Endothelial cell of umbilical vein (primary cell): ENCODE measurements around the gene RETSAT. TPM values are rescaled to one million over a fixed set of nuclear protein-coding genes. Genes with fewer than 3 reads are reported as not detected.

ENCODE experiments used
- BruUV-seq: library from RNA; stranded (reverse); fragments of 400-500 nt; replicated peaks from 2 replicates; lab custom pipeline; 2021; lab: Mats Ljungman, UMichigan
- CTCF ChIA-PET: fragments of 300-600, 350-600 bp; sonication (Branson Sonifier 250); formaldehyde crosslinking; loops from one replicate; lab custom pipeline; 2021; ENCODE audit warnings: antibody characterized with exemption, inconsistent platforms; lab: Charles Lee
- POLR2A ChIA-PET: fragments of 300-600, 350-600 bp; sonication (Branson Sonifier 250); formaldehyde crosslinking; loops from one replicate; lab custom pipeline; 2021; ENCODE audit warnings: antibody characterized with exemption, inconsistent platforms; lab: Charles Lee
- DNase-seq: peaks from one replicate; pipeline ENCODE4 v3.0.0-alpha.2; 2011; ENCODE audit warnings: low read depth, low spot score
- FAIRE-seq: peaks from 2 replicates; lab custom pipeline; 2011; peaks lifted over from hg19 to GRCh38; lab: Jason Lieb, UNC
- H2AFZ ChIP-seq: 2 replicates; pipeline ENCODE4 v1.6.0; 2012; ENCODE audit warnings: low read depth, low read length, control low read depth, inconsistent platforms
- H3K27ac ChIP-seq: 2 replicates; pipeline ENCODE4 v1.5.1; 2011; ENCODE audit warnings: low read depth, mild to moderate bottlenecking, control low read depth, low read length, moderate library complexity; ENCODE audit not compliant: insufficient read depth
- H3K27me3 ChIP-seq, 2 experiments: 2 replicates each; pipeline versions ENCODE4 v1.6.0 to v1.6.1; 2011; ENCODE audit warnings: low read length in 2 of 2, mixed read lengths in 1 of 2; ENCODE audit not compliant: control insufficient read depth in 2 of 2, insufficient read depth in 2 of 2
- H3K36me3 ChIP-seq, 2 experiments: 2 replicates in 1 of 2; 3 replicates in 1 of 2; pipeline ENCODE4 v1.5.1; 2011; ENCODE audit warnings: low read length in 2 of 2, mild to moderate bottlenecking in 1 of 2, moderate library complexity in 1 of 2; ENCODE audit not compliant: control insufficient read depth in 2 of 2, insufficient read depth in 2 of 2; ENCODE audit errors: extremely low read depth in 1 of 2
- H3K4me1 ChIP-seq: 3 replicates; pipeline ENCODE4 v1.5.1; 2011; ENCODE audit warnings: mild to moderate bottlenecking, low read length; ENCODE audit not compliant: control insufficient read depth, insufficient read depth; ENCODE audit errors: extremely low read depth
- H3K4me2 ChIP-seq: 2 replicates; pipeline ENCODE4 v1.6.1; 2011; ENCODE audit warnings: low read length, control low read depth, mixed read lengths; ENCODE audit not compliant: insufficient read depth
- H3K4me3 ChIP-seq, 3 experiments: fragments of 200-600 bp in 1 of 3; sonication (generic), shearing (Covaris generic) in 1 of 3; replicated peaks in 1 of 3; 2 replicates each; pipeline ENCODE4 v1.5.1; 2011 to 2016; ENCODE audit warnings: control low read depth in 3 of 3, low read length in 3 of 3, mild to moderate bottlenecking in 2 of 3, inconsistent platforms in 1 of 3, low read depth in 1 of 3, moderate library complexity in 1 of 3; ENCODE audit not compliant: insufficient read depth in 1 of 3
- H3K79me2 ChIP-seq: 2 replicates; pipeline ENCODE4 v1.6.0; 2012; ENCODE audit warnings: low read length, inconsistent platforms; ENCODE audit not compliant: control insufficient read depth, insufficient read depth
- H3K9ac ChIP-seq: replicated peaks from 2 replicates; pipeline ENCODE3; 2011; ENCODE audit warnings: low read length, control low read depth; ENCODE audit not compliant: insufficient read depth; ENCODE audit errors: extremely low read depth
- H3K9me1 ChIP-seq: replicated peaks from 3 replicates; pipeline ENCODE4 v1.6.0; 2011; ENCODE audit warnings: mild to moderate bottlenecking, low read length; ENCODE audit not compliant: control insufficient read depth, insufficient read depth; ENCODE audit errors: extremely low read depth
- H3K9me3 ChIP-seq: replicated peaks from 2 replicates; pipeline ENCODE4 v1.5.1; 2012; ENCODE audit warnings: low read length, inconsistent platforms; ENCODE audit not compliant: control insufficient read depth, insufficient read depth
- H4K20me1 ChIP-seq: replicated peaks from 2 replicates; pipeline ENCODE3; 2011; ENCODE audit warnings: mild to moderate bottlenecking, low read length; ENCODE audit not compliant: control insufficient read depth, insufficient read depth; ENCODE audit errors: extremely low read depth
- EZH2 ChIP-seq: IDR thresholded peaks from 2 replicates; pipeline ENCODE4 v1.6.1; 2012; ENCODE audit warnings: borderline replicate concordance, low read depth, mild to moderate bottlenecking, moderate library complexity, low read length, inconsistent platforms; ENCODE audit not compliant: severe bottlenecking
- FOS ChIP-seq: IDR thresholded peaks from 2 replicates; pipeline ENCODE4 v1.6.1; 2011; ENCODE audit warnings: mild to moderate bottlenecking, low read length, moderate library complexity, borderline replicate concordance; ENCODE audit not compliant: insufficient read depth
- GATA2 ChIP-seq: IDR thresholded peaks from 2 replicates; pipeline ENCODE4 v1.7.0; 2011; ENCODE audit warnings: low read depth, mild to moderate bottlenecking, moderate library complexity, mixed read lengths, low read length; ENCODE audit not compliant: insufficient read length, insufficient read depth
- JUN ChIP-seq: IDR thresholded peaks from 2 replicates; pipeline ENCODE4 v1.6.1; 2011; ENCODE audit warnings: borderline replicate concordance, low read depth; ENCODE audit not compliant: insufficient read length, insufficient read depth
- MYC ChIP-seq: IDR thresholded peaks from one replicate; pipeline ENCODE4 v1.6.1; 2011; ENCODE audit warnings: mild to moderate bottlenecking, low read depth, low read length
- POLR2A ChIP-seq: IDR thresholded peaks from 2 replicates; pipeline ENCODE4 v1.6.1; 2012; ENCODE audit warnings: low read depth, mild to moderate bottlenecking, control low read depth, low read length
- POLR2AphosphoS5 ChIP-seq: IDR thresholded peaks from 2 replicates; pipeline ENCODE4 v1.6.1; 2012; ENCODE audit warnings: low read depth, mild to moderate bottlenecking, control low read depth, low read length, moderate library complexity; ENCODE audit not compliant: insufficient read depth
- dilution Hi-C: fragments of 300-500 bp; cut with MboI; formaldehyde crosslinking; loops from one replicate; pipeline ENCODE4 v1.15.0; 2019; ENCODE audit warnings: low sequenced_read_pairs; ENCODE audit not compliant: extremely low pct_ligation_motif_present
- intact Hi-C: fragments of 100-400 bp; cut with micrococcal nuclease; formaldehyde crosslinking; loops from one replicate; pipeline ENCODE4 v1.10.0; 2022
- polyA plus RNA-seq, 4 experiments: library from polyadenylated mRNA; depleted of rRNA in 3 of 4; stranded (reverse) in 3 of 4; unstranded in 1 of 4; fragments of >200 nt; gene quantifications; 2 replicates each; pipeline versions ENCODE4 v1.2.1 to v1.2.3, GENCODE V29; 2011 to 2012; ENCODE audit warnings: missing spikeins in 1 of 4
- total RNA-seq: library from RNA; stranded (reverse); gene quantifications from 2 replicates; pipeline ENCODE4 v1.2.3, GENCODE V29; 2021
- TF ChIP-seq, protein P1 (sequence below), 2 donors: IDR thresholded peaks; 1 replicate in 1 of 2; 2 replicates in 1 of 2; pipeline ENCODE4 v1.5.1; 2011; ENCODE audit warnings: low read length in 2 of 2, mild to moderate bottlenecking in 2 of 2, moderate library complexity in 2 of 2, control low read depth in 1 of 2, inconsistent platforms in 1 of 2, low read depth in 1 of 2; ENCODE audit not compliant: insufficient read depth in 1 of 2; ENCODE audit errors: extremely low read depth in 1 of 2
- TF ChIP-seq, protein P2 (sequence below): IDR thresholded peaks from 2 replicates; pipeline ENCODE4 v1.6.1; 2011; ENCODE audit not compliant: insufficient read depth, insufficient read length

The RETSAT gene
- total and polyA plus RNA-seq, 2 donors (not counting 3 experiments of a cell fraction or from before 2014, with no cell fraction given): 43.8 to 59.1 TPM

DNA sequence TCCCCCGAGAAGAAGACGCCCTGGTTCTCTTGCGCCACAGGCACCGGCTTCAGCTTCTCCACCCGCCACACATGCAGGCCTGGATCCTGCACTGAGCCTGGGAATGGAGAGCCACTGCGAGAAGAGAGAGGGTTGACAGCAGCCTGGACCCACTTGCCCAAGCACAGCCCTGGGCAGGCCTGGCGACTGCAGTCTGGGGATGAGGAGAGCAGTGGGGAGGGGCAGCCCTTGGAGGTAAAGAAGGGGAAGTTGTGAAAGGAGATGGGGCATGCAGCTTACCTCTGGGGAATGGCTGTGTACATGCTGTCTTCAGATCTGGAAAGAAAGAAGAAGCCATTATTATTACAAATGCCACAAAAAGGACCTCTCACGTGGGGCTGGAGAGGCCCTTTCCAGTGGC lies 47.5 kb upstream of the RETSAT start:
- dilution Hi-C loops: no loop called here
- intact Hi-C loops: no loop called here
- no peaks in the 10 kb centered on the region for H3K27me3 ChIP-seq
- H3K79me2 ChIP-seq: no peaks in the 10 kb centered on the region
- no peak overlapping the region for H2AFZ ChIP-seq
- no TSS peak for BruUV-seq
- no peak overlapping the region for H3K4me3 ChIP-seq
- H3K4me1 ChIP-seq: peaks cover 5% of the 10 kb centered on the region
- TF ChIP-seq FOS (no peak), POLR2AphosphoS5 (no peak), GATA2 (no peak), POLR2A (no peak)
- TF ChIP-seq, protein P1, sequence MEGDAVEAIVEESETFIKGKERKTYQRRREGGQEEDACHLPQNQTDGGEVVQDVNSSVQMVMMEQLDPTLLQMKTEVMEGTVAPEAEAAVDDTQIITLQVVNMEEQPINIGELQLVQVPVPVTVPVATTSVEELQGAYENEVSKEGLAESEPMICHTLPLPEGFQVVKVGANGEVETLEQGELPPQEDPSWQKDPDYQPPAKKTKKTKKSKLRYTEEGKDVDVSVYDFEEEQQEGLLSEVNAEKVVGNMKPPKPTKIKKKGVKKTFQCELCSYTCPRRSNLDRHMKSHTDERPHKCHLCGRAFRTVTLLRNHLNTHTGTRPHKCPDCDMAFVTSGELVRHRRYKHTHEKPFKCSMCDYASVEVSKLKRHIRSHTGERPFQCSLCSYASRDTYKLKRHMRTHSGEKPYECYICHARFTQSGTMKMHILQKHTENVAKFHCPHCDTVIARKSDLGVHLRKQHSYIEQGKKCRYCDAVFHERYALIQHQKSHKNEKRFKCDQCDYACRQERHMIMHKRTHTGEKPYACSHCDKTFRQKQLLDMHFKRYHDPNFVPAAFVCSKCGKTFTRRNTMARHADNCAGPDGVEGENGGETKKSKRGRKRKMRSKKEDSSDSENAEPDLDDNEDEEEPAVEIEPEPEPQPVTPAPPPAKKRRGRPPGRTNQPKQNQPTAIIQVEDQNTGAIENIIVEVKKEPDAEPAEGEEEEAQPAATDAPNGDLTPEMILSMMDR (IDR thresholded peaks at IDR 0.05; ENCODE audit: extremely low read depth in 1 of 2, insufficient read depth in 1 of 2, low read depth in 1 of 2, low read length in 2 of 2): no peak
- no peak overlapping the region for H3K9ac ChIP-seq
- H4K20me1 ChIP-seq: no peaks in the 10 kb centered on the region
- no peaks in the 10 kb centered on the region for H3K9me1 ChIP-seq
- no peak for DNase-seq
- H3K36me3 ChIP-seq: peaks cover 2% of the 10 kb centered on the region in 2 experiments
- FAIRE-seq: no peak
- no peak overlapping the region for H3K27ac ChIP-seq
- H3K4me2 ChIP-seq: no peak overlapping the region
- CTCF ChIA-PET: no interaction called here
- POLR2A ChIA-PET: no interaction called here
- H3K9me3 ChIP-seq: no peaks in the 10 kb centered on the region

DNA sequence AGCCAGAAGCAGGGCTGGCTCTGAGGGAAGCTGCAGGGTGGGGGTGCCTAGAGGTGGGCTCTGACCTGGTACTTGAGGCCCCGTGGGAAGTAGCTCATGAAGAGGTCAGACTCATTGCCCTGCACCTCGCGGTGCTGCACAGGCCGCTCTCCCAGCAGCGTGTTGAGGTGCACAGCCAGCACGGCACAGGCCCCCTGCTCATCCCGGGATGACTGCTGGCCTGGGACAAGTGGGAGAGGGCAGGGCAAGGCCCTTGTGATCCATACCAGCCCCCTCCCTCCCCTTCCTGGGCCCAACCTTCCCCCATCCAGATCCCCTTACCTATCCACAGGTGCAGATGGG lies 47.1 kb upstream of the RETSAT start:
- no peaks in the 10 kb centered on the region for H3K9me3 ChIP-seq
- BruUV-seq: no TSS peak
- intact Hi-C loops: no loop called here
- ChIA-PET POLR2A (no interaction called here), CTCF (no interaction called here)
- FAIRE-seq (no peak), DNase-seq (no peak)
- no peaks in the 10 kb centered on the region for H3K79me2 ChIP-seq
- no peak overlapping the region for H3K27ac ChIP-seq
- H3K27me3 ChIP-seq: no peaks in the 10 kb centered on the region
- peaks cover 2% of the 10 kb centered on the region in 2 experiments for H3K36me3 ChIP-seq
- H3K9ac ChIP-seq: no peak overlapping the region
- no peaks in the 10 kb centered on the region for H3K9me1 ChIP-seq
- TF ChIP-seq EZH2: no peak
- no peak for TF ChIP-seq JUN
- TF ChIP-seq GATA2: no peak
- TF ChIP-seq POLR2AphosphoS5: no peak
- no peak for TF ChIP-seq FOS
- TF ChIP-seq, protein P1 (IDR thresholded peaks at IDR 0.05; ENCODE audit: extremely low read depth in 1 of 2, insufficient read depth in 1 of 2, low read depth in 1 of 2, low read length in 2 of 2): no peak
- TF ChIP-seq, protein P2, sequence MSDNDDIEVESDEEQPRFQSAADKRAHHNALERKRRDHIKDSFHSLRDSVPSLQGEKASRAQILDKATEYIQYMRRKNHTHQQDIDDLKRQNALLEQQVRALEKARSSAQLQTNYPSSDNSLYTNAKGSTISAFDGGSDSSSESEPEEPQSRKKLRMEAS: no peak
- no peak for TF ChIP-seq POLR2A
- TF ChIP-seq MYC: no peak
- H3K4me2 ChIP-seq: no peak overlapping the region
- H2AFZ ChIP-seq: no peak overlapping the region
- dilution Hi-C loops: no loop called here
- H4K20me1 ChIP-seq: no peaks in the 10 kb centered on the region
- H3K4me3 ChIP-seq: no peak overlapping the region
- peaks cover 5% of the 10 kb centered on the region for H3K4me1 ChIP-seq
